OCI-LY7 (cell line): Measurements from ENCODE around the gene NSD2.

Experiments
- EZH2phosphoT487 ChIP-seq: fragments of 200-600 bp; sonication (generic); IDR thresholded peaks from 2 replicates; pipeline ENCODE4 v1.6.1; 2018; ENCODE audit warnings: low read depth, borderline replicate concordance, mild to moderate bottlenecking, mixed run types, antibody characterized with exemption, low read length, moderate library complexity, mixed read lengths
- TF ChIP-seq, protein P1 (sequence below): fragments of 200-600 bp; sonication (generic); conservative IDR thresholded peaks from 2 replicates; pipeline ENCODE4 v1.5.1; 2014; ENCODE audit warnings: mild to moderate bottlenecking, antibody characterized with exemption, low read length, moderate library complexity, mixed read lengths

DNA sequence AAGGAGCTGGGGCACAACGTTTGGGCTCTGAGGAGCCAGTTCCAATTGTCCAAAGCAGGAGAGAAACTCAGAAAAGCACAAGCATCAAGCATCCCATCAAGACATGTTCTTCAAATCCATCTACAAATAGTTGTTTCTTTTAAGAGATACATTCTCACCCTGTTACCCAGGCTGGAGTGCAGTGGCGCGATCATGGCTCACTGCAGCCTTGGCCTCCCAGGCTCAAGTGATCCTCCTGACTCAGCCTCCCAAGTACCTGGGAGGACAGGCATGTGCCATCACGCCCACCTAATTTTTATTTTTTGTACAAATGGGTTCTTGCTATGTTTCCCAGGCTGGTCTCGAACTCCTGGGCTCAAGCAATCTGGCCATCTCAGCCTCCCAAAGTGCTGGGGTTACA lies 119.5 kb downstream of the NSD2 start:
- TF ChIP-seq, protein P1, sequence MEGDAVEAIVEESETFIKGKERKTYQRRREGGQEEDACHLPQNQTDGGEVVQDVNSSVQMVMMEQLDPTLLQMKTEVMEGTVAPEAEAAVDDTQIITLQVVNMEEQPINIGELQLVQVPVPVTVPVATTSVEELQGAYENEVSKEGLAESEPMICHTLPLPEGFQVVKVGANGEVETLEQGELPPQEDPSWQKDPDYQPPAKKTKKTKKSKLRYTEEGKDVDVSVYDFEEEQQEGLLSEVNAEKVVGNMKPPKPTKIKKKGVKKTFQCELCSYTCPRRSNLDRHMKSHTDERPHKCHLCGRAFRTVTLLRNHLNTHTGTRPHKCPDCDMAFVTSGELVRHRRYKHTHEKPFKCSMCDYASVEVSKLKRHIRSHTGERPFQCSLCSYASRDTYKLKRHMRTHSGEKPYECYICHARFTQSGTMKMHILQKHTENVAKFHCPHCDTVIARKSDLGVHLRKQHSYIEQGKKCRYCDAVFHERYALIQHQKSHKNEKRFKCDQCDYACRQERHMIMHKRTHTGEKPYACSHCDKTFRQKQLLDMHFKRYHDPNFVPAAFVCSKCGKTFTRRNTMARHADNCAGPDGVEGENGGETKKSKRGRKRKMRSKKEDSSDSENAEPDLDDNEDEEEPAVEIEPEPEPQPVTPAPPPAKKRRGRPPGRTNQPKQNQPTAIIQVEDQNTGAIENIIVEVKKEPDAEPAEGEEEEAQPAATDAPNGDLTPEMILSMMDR, result no peak
- no peak for TF ChIP-seq EZH2phosphoT487
